Body of pancreas (tissue), 4 donors: ENCODE measurements around the gene CTIF. TPM values are rescaled to one million over a fixed set of nuclear protein-coding genes. Genes with fewer than 3 reads are reported as not detected.

ENCODE experiments used
- ATAC-seq: fragments of 150-250 bp; one replicate; pipeline ENCODE4 v1.9.1; 2016
- DNase-seq, 4 donors: peaks; one replicate each; pipeline ENCODE4 v3.0.0-alpha.2; 2019
- H3K27ac ChIP-seq, 4 donors: fragments of 200-600 bp; sonication (generic); 1 replicate in 3 of 4; 2 replicates in 1 of 4; pipeline versions ENCODE4 v1.5.1 to v1.6.1; 2016 to 2019; ENCODE audit warnings: mild to moderate bottlenecking in 1 of 4, mixed read lengths in 1 of 4, moderate library complexity in 1 of 4
- H3K27me3 ChIP-seq, 2 donors: fragments of 200-600 bp; sonication (generic); one replicate each; pipeline ENCODE4 v1.6.0; 2016; ENCODE audit warnings: mild to moderate bottlenecking in 1 of 2
- H3K36me3 ChIP-seq, 2 donors: fragments of 200-600 bp; sonication (generic); replicated peaks in 1 of 2; 2 replicates each; pipeline ENCODE4 v1.5.1; 2016; ENCODE audit warnings: low read depth in 2 of 2; ENCODE audit not compliant: insufficient read depth in 1 of 2
- H3K4me1 ChIP-seq: fragments of 200-600 bp; sonication (generic); one replicate; pipeline ENCODE4 v1.6.0; 2016
- H3K4me3 ChIP-seq, 2 donors: fragments of 200-600 bp; sonication (generic); 1 replicate in 1 of 2; 2 replicates in 1 of 2; pipeline ENCODE4 v1.5.1; 2016 to 2019
- H3K9me3 ChIP-seq, 3 donors: fragments of 200-600 bp; sonication (generic); 1 replicate in 2 of 3; 2 replicates in 1 of 3; pipeline ENCODE4 v1.5.1; 2016
- CTCF ChIP-seq, 7 experiments: fragments of 450-650 bp in 4 of 7; fragments of 200-600 bp in 3 of 7; sonication (generic) in 3 of 7; IDR thresholded peaks; one replicate each; pipeline ENCODE4 v1.5.1; 2016 to 2019; ENCODE audit warnings: antibody characterized with exemption in 7 of 7
- POLR2A ChIP-seq, 3 donors: fragments of 450-650 bp; IDR thresholded peaks; one replicate each; pipeline ENCODE4 v1.6.1; 2016; ENCODE audit warnings: antibody characterized with exemption in 3 of 3, mild to moderate bottlenecking in 2 of 3
- WGBS, 2 donors: methylation state at CpG; one replicate each; pipeline ENCODE4 v1.1.5; 2017; 5-methylcytosine and 5-hydroxymethylcytosine counted together
- intact Hi-C: fragments of 100-400 bp; cut with DNase I; formaldehyde crosslinking; loops from one replicate; pipeline ENCODE4 v1.15.1; 2023
- total RNA-seq, 2 donors: library from RNA; depleted of rRNA; stranded (reverse); fragments of >200 nt; gene quantifications; one replicate each; pipeline ENCODE4 v1.1.0, GENCODE V29; 2016

CTIF gene
- total RNA-seq, 2 donors from 2014 or later, result 18.7 to 24.4 TPM

GRCh38 chr18:48594471-48595094, 55.8 kb downstream of the CTIF start:
- Histone ChIP-seq H3K9me3 (no peaks in the 10 kb centered on the region), H3K27me3 (no peaks in the 10 kb centered on the region), H3K27ac (no peak overlapping the region), H3K4me1 (no peaks in the 10 kb centered on the region), H3K36me3 (no peaks in the 10 kb centered on the region), H3K4me3 (no peak overlapping the region)
- intact Hi-C loops, result no loop called here
- ATAC-seq (no peak), DNase-seq (no peak)
- TF ChIP-seq POLR2A (IDR thresholded peaks at IDR 0.05) (no peak), CTCF (IDR thresholded peaks at IDR 0.05) (no peak)
- 85% methylated on average over 10 to 13 of the region's 13 CpGs for WGBS, 2 donors

GRCh38 chr18:48595703-48596218, 56.9 kb downstream of the CTIF start:
- Histone ChIP-seq H3K27ac (no peak overlapping the region), H3K4me3 (no peak overlapping the region), H3K9me3 (no peaks in the 10 kb centered on the region), H3K36me3 (no peaks in the 10 kb centered on the region), H3K27me3 (no peaks in the 10 kb centered on the region), H3K4me1 (peaks cover 6% of the 10 kb centered on the region)
- ATAC-seq, result no peak
- no peak for TF ChIP-seq CTCF (IDR thresholded peaks at IDR 0.05)
- no peak for TF ChIP-seq POLR2A (IDR thresholded peaks at IDR 0.05)
- 90 to 100% methylated on average over 4 of the region's 4 CpGs for WGBS, 2 donors
- intact Hi-C loops, result no loop called here
- DNase-seq, result no peak

- Histone ChIP-seq H3K27ac (no peak overlapping the region), H3K36me3 (no peaks in the 10 kb centered on the region), H3K27me3 (no peaks in the 10 kb centered on the region), H3K4me1 (peaks cover 6% of the 10 kb centered on the region), H3K4me3 (no peak overlapping the region), H3K9me3 (no peaks in the 10 kb centered on the region)
- intact Hi-C loops, result no loop called here
- no peak for ATAC-seq
- TF ChIP-seq POLR2A (IDR thresholded peaks at IDR 0.05) (no peak), CTCF (IDR thresholded peaks at IDR 0.05) (no peak)
- DNase-seq, result no peak
- WGBS, 2 donors, result 76 to 84% methylated on average over 5 of the region's 5 CpGs
These were observed 58.3 kb downstream of the CTIF start for GRCh38 chr18:48597110-48597509.

- Histone ChIP-seq H3K27ac (no peak overlapping the region), H3K9me3 (no peaks in the 10 kb centered on the region), H3K4me1 (peaks cover 6% of the 10 kb centered on the region), H3K27me3 (no peaks in the 10 kb centered on the region), H3K36me3 (no peaks in the 10 kb centered on the region), H3K4me3 (no peak overlapping the region)
- DNase-seq, result no peak
- intact Hi-C loops, result no loop called here
- WGBS, 2 donors, result 83 to 96% methylated on average over 2 to 3 of the region's 3 CpGs
- ATAC-seq, result no peak
- TF ChIP-seq CTCF (IDR thresholded peaks at IDR 0.05) (no peak), POLR2A (IDR thresholded peaks at IDR 0.05) (no peak)
These were observed 58.8 kb downstream of the CTIF start for GRCh38 chr18:48597671-48598070.

GRCh38 chr18:48599391-48599790, 60.6 kb downstream of the CTIF start:
- DNase-seq (no peak), ATAC-seq (no peak)
- H3K9me3 ChIP-seq, result no peaks in the 10 kb centered on the region
- H3K36me3 ChIP-seq, result no peaks in the 10 kb centered on the region
- intact Hi-C loops, result no loop called here
- H3K4me3 ChIP-seq, result no peak overlapping the region
- peaks cover 6% of the 10 kb centered on the region for H3K4me1 ChIP-seq
- WGBS, 2 donors, result 91 to 96% methylated on average over 4 of the region's 4 CpGs
- no peaks in the 10 kb centered on the region for H3K27me3 ChIP-seq
- TF ChIP-seq POLR2A (IDR thresholded peaks at IDR 0.05) (no peak), CTCF (IDR thresholded peaks at IDR 0.05) (no peak)
- no peak overlapping the region for H3K27ac ChIP-seq
